ENCODE results near the gene ULK4. TPM values are rescaled to one million over a fixed set of nuclear protein-coding genes. Genes with fewer than 3 reads are reported as not detected.

ULK4 gene
- total RNA-seq, 1 donor from 2014 or later, result 10.2 TPM

GRCh38 chr3:41320953-41321641, 640.8 kb downstream of the ULK4 start:
- Mint-ChIP-seq H3K9me3 (ENCODE audit: unreplicated experiment) (no peaks in the 10 kb centered on the region), H3K4me3 (ENCODE audit: unreplicated experiment) (no peak overlapping the region), H3K4me1 (ENCODE audit: unreplicated experiment) (peaks cover 13% of the 10 kb centered on the region), H3K36me3 (ENCODE audit: low read depth, unreplicated experiment) (no peaks in the 10 kb centered on the region), H3K27me3 (ENCODE audit: unreplicated experiment) (no peaks in the 10 kb centered on the region), H3K27ac (ENCODE audit: unreplicated experiment) (no peak overlapping the region)
- DNase-seq (ENCODE audit: low spot score), result no peak
- no peak for TF ChIP-seq CTCF (IDR thresholded peaks at IDR 0.05; ENCODE audit: unreplicated experiment)

GRCh38 chr3:41318520-41318919, 643.4 kb downstream of the ULK4 start:
- DNase-seq (ENCODE audit: low spot score), result no peak
- peaks cover 6% of the 10 kb centered on the region for H3K4me1 Mint-ChIP-seq (ENCODE audit: unreplicated experiment)

GRCh38 chr3:41317718-41318117, 644.2 kb downstream of the ULK4 start:
- no peak overlapping the region for H3K4me3 Mint-ChIP-seq (ENCODE audit: unreplicated experiment)

More at GRCh38 chr3:41318520-41318919, 643.4 kb downstream of the ULK4 start:
- Mint-ChIP-seq H3K36me3 (ENCODE audit: low read depth, unreplicated experiment) (no peaks in the 10 kb centered on the region), H3K9me3 (ENCODE audit: unreplicated experiment) (no peaks in the 10 kb centered on the region), H3K27ac (ENCODE audit: unreplicated experiment) (no peak overlapping the region), H3K4me3 (ENCODE audit: unreplicated experiment) (no peak overlapping the region), H3K27me3 (ENCODE audit: unreplicated experiment) (no peaks in the 10 kb centered on the region)
- no peak for TF ChIP-seq CTCF (IDR thresholded peaks at IDR 0.05; ENCODE audit: unreplicated experiment)

GRCh38 chr3:41317298-41317697, 644.6 kb downstream of the ULK4 start:
- Mint-ChIP-seq H3K4me1 (ENCODE audit: unreplicated experiment) (no peaks in the 10 kb centered on the region), H3K4me3 (ENCODE audit: unreplicated experiment) (no peak overlapping the region)
- no peak for DNase-seq (ENCODE audit: low spot score)

More at GRCh38 chr3:41317718-41318117, 644.2 kb downstream of the ULK4 start:
- Mint-ChIP-seq H3K36me3 (ENCODE audit: low read depth, unreplicated experiment) (no peaks in the 10 kb centered on the region), H3K27ac (ENCODE audit: unreplicated experiment) (no peak overlapping the region), H3K4me1 (ENCODE audit: unreplicated experiment) (no peaks in the 10 kb centered on the region), H3K27me3 (ENCODE audit: unreplicated experiment) (no peaks in the 10 kb centered on the region), H3K9me3 (ENCODE audit: unreplicated experiment) (no peaks in the 10 kb centered on the region)
- no peak for DNase-seq (ENCODE audit: low spot score)
- no peak for TF ChIP-seq CTCF (IDR thresholded peaks at IDR 0.05; ENCODE audit: unreplicated experiment)

More at GRCh38 chr3:41317298-41317697, 644.6 kb downstream of the ULK4 start:
- no peak overlapping the region for H3K27ac Mint-ChIP-seq (ENCODE audit: unreplicated experiment)
- no peaks in the 10 kb centered on the region for H3K36me3 Mint-ChIP-seq (ENCODE audit: low read depth, unreplicated experiment)
- TF ChIP-seq CTCF (IDR thresholded peaks at IDR 0.05; ENCODE audit: unreplicated experiment), result no peak
- H3K9me3 Mint-ChIP-seq (ENCODE audit: unreplicated experiment), result no peaks in the 10 kb centered on the region
- no peaks in the 10 kb centered on the region for H3K27me3 Mint-ChIP-seq (ENCODE audit: unreplicated experiment)

Measured in endothelial cell (in vitro differentiated cells).